B cell (primary cell): ENCODE results near the gene ARFGAP3. TPM values are rescaled to one million over a fixed set of nuclear protein-coding genes. Genes with fewer than 3 reads are reported as not detected.
A peak's percentile ranks its signal among the peaks of the same experiment; 100 is the strongest.

ENCODE experiments used
- ATAC-seq: fragments of 200-7000 bp; cut with Tn5 transposase; one replicate; pipeline ENCODE4 v1.10.0; 2021; ENCODE audit warnings: low read depth, mild to moderate bottlenecking, moderate number of reproducible peaks, moderate library complexity
- CTCF ChIA-PET: fragments of 350-600 bp; sonication (Branson Sonifier 250); formaldehyde crosslinking; loops from one replicate; lab custom pipeline; 2021; ENCODE audit warnings: antibody characterized with exemption, inconsistent platforms; lab: Charles Lee
- POLR2A ChIA-PET: fragments of 350-600 bp; sonication (Branson Sonifier 250); formaldehyde crosslinking; loops from one replicate; lab custom pipeline; 2021; ENCODE audit warnings: antibody characterized with exemption; lab: Charles Lee
- DNase-seq: peaks from one replicate; pipeline ENCODE4 v3.0.0; 2013
- H2AFZ ChIP-seq: 2 replicates; pipeline ENCODE4 v1.6.1; 2012; ENCODE audit warnings: mild to moderate bottlenecking, low read depth, low read length; ENCODE audit not compliant: insufficient read depth, poor library complexity, severe bottlenecking
- H3K27ac ChIP-seq, 2 donors: 1 replicate in 1 of 2; 2 replicates in 1 of 2; pipeline ENCODE4 v1.5.1; 2012 to 2013; ENCODE audit warnings: low read length in 2 of 2, mild to moderate bottlenecking in 2 of 2, moderate library complexity in 1 of 2
- H3K27me3 ChIP-seq, 4 experiments: fragments of 200-600 bp in 1 of 4; sonication (generic) in 1 of 4; replicated peaks in 1 of 4; 1 replicate in 2 of 4; 2 replicates in 2 of 4; pipeline versions ENCODE4 v1.6.1 to v1.7.0; 2013 to 2016; ENCODE audit warnings: low read length in 3 of 4, mild to moderate bottlenecking in 2 of 4, mixed read lengths in 1 of 4, moderate library complexity in 1 of 4; ENCODE audit not compliant: insufficient read depth in 4 of 4, control insufficient read depth in 3 of 4; ENCODE audit errors: control extremely low read depth in 1 of 4
- H3K36me3 ChIP-seq, 2 experiments: replicated peaks in 1 of 2; 1 replicate in 1 of 2; 2 replicates in 1 of 2; pipeline versions ENCODE4 v1.6.1 to v1.7.1; 2013; ENCODE audit warnings: low read length in 1 of 2; ENCODE audit not compliant: insufficient read depth in 2 of 2, control insufficient read depth in 1 of 2; ENCODE audit errors: control extremely low read depth in 1 of 2, extremely low read depth in 1 of 2
- H3K4me1 ChIP-seq, 2 donors: fragments of 200-600 bp in 1 of 2; sonication (generic) in 1 of 2; 1 replicate in 1 of 2; 2 replicates in 1 of 2; pipeline versions ENCODE4 v1.5.1 to v1.6.1; 2013 to 2017; ENCODE audit warnings: low read length in 2 of 2; ENCODE audit not compliant: control insufficient read depth in 2 of 2, insufficient read depth in 2 of 2
- H3K4me2 ChIP-seq: replicated peaks from 2 replicates; pipeline ENCODE3; 2012; ENCODE audit warnings: mild to moderate bottlenecking, low read depth, low read length; ENCODE audit not compliant: poor library complexity, severe bottlenecking
- H3K4me3 ChIP-seq, 5 experiments: fragments of 200-600 bp in 1 of 5; sonication (generic) in 1 of 5; 1 replicate in 3 of 5; 2 replicates in 2 of 5; pipeline versions ENCODE4 v1.5.1 to v1.7.0; 2011 to 2016; ENCODE audit warnings: low read length in 4 of 5, mild to moderate bottlenecking in 4 of 5, low read depth in 2 of 5, control low read depth in 1 of 5, moderate library complexity in 1 of 5; ENCODE audit not compliant: insufficient read depth in 1 of 5; ENCODE audit errors: control extremely low read depth in 1 of 5, extremely low read depth in 1 of 5
- H3K79me2 ChIP-seq: fragments of 200-600 bp; sonication (generic); one replicate; pipeline ENCODE4 v1.6.0; 2016; ENCODE audit warnings: low read length; ENCODE audit not compliant: control insufficient read depth, insufficient read depth
- H3K9ac ChIP-seq: fragments of 200-600 bp; sonication (generic); 2 replicates; pipeline ENCODE4 v1.6.1; 2017; ENCODE audit warnings: mild to moderate bottlenecking, low read length, moderate library complexity
- H3K9me3 ChIP-seq, 3 donors: one replicate each; pipeline versions ENCODE4 v1.6.1 to v1.7.1; 2013; ENCODE audit warnings: low read length in 2 of 3; ENCODE audit not compliant: control insufficient read depth in 2 of 3, insufficient read depth in 1 of 3; ENCODE audit errors: control extremely low read depth in 1 of 3
- H4K20me1 ChIP-seq: 2 replicates; pipeline ENCODE4 v1.6.0; 2012; ENCODE audit warnings: mild to moderate bottlenecking, low read length; ENCODE audit not compliant: insufficient read depth, control insufficient read depth, poor library complexity, severe bottlenecking
- H3K27ac Mint-ChIP-seq: one replicate; pipeline ENCODE4 v1.8.0; 2021; ENCODE audit warnings: mixed read lengths
- H3K27me3 Mint-ChIP-seq: one replicate; pipeline ENCODE4 v1.8.0; 2021; ENCODE audit warnings: mixed read lengths
- H3K4me1 Mint-ChIP-seq: one replicate; pipeline ENCODE4 v1.8.0; 2021; ENCODE audit warnings: mixed read lengths
- H3K4me3 Mint-ChIP-seq: one replicate; pipeline ENCODE4 v1.8.0; 2021; ENCODE audit warnings: mixed read lengths
- H3K9me3 Mint-ChIP-seq: one replicate; pipeline ENCODE4 v1.8.0; 2022; ENCODE audit warnings: mixed read lengths; ENCODE audit not compliant: insufficient read depth
- EZH2 ChIP-seq: IDR thresholded peaks from 2 replicates; pipeline ENCODE4 v1.6.1; 2012; ENCODE audit warnings: borderline replicate concordance, low read depth, mild to moderate bottlenecking, moderate library complexity, low read length; ENCODE audit not compliant: insufficient read depth, poor library complexity, severe bottlenecking
- WGBS: methylation state at CpG from one replicate; pipeline ENCODE4 v1.1.5; 2013; ENCODE audit warnings: missing lambda C conversion rate; ENCODE audit not compliant: insufficient coverage; 5-methylcytosine and 5-hydroxymethylcytosine counted together
- intact Hi-C: fragments of 100-400 bp; cut with micrococcal nuclease; formaldehyde crosslinking; loops from one replicate; pipeline ENCODE4 v1.10.0; 2022
- polyA plus RNA-seq: library from polyadenylated mRNA; depleted of rRNA; stranded (reverse); fragments of >200 nt; gene quantifications from 2 replicates; pipeline ENCODE4 v1.2.3, GENCODE V29; 2012
- total RNA-seq, 2 donors: library from RNA; stranded (reverse); fragments of 120-200 nt in 1 of 2; gene quantifications; 1 replicate in 1 of 2; 2 replicates in 1 of 2; pipeline versions ENCODE4 v1.2.3 to v1.2.4, GENCODE V29; 2013 to 2022
- TF ChIP-seq, protein P1 (sequence below): fragments of 200-600 bp; IDR thresholded peaks from one replicate; pipeline ENCODE4 v1.8.0; 2022; ENCODE audit warnings: antibody characterized with exemption, mild to moderate bottlenecking

ARFGAP3 gene
- total and polyA plus RNA-seq, 2 donors (not counting 1 experiment from before 2014, with no cell fraction given) = 10.7 to 33.2 TPM

- Mint-ChIP-seq H3K27ac (no peak overlapping the region), H3K9me3 (no peaks in the 10 kb centered on the region), H3K27me3 (no peaks in the 10 kb centered on the region), H3K4me3 (no peak overlapping the region), H3K4me1 (no peaks in the 10 kb centered on the region)
- Histone ChIP-seq H4K20me1 (no peaks in the 10 kb centered on the region), H3K9me3 (no peaks in the 10 kb centered on the region), H3K4me2 (no peak overlapping the region), H3K27ac (peak overlapping the region in 1 of 2 donors; percentile 33), H2AFZ (no peak overlapping the region), H3K79me2 (no peaks in the 10 kb centered on the region), H3K9ac (no peak overlapping the region), H3K4me1 (no peaks in the 10 kb centered on the region), H3K4me3 (no peak overlapping the region), H3K36me3 (peaks cover 0 to 82% of the 10 kb centered on the region in 2 experiments), H3K27me3 (no peaks in the 10 kb centered on the region)
- intact Hi-C loops = no loop called here
- TF ChIP-seq, protein P1, sequence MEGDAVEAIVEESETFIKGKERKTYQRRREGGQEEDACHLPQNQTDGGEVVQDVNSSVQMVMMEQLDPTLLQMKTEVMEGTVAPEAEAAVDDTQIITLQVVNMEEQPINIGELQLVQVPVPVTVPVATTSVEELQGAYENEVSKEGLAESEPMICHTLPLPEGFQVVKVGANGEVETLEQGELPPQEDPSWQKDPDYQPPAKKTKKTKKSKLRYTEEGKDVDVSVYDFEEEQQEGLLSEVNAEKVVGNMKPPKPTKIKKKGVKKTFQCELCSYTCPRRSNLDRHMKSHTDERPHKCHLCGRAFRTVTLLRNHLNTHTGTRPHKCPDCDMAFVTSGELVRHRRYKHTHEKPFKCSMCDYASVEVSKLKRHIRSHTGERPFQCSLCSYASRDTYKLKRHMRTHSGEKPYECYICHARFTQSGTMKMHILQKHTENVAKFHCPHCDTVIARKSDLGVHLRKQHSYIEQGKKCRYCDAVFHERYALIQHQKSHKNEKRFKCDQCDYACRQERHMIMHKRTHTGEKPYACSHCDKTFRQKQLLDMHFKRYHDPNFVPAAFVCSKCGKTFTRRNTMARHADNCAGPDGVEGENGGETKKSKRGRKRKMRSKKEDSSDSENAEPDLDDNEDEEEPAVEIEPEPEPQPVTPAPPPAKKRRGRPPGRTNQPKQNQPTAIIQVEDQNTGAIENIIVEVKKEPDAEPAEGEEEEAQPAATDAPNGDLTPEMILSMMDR = no peak
- no peak for TF ChIP-seq EZH2
- CTCF ChIA-PET = interaction anchor here (0.7 to 1.9 kb wide), 3 partner anchors 9 to 204 kb away, joined by 3 to 7 read pairs (median 4); no protein-coding TSS in a partner anchor
- POLR2A ChIA-PET = interaction anchor here (0.6 kb wide), 1 partner anchor 153 kb away, joined by 10 read pairs; the partner anchor contains the start of gene A4GALT
- DNase-seq (no peak), ATAC-seq (no peak)
Measured at GRCh38 chr22:42873356-42873755, 16.3 kb upstream of the ARFGAP3 start.

GRCh38 chr22:42872821-42873220 lies 15.7 kb upstream of the ARFGAP3 start:
- Histone ChIP-seq H4K20me1 (no peaks in the 10 kb centered on the region), H3K79me2 (no peaks in the 10 kb centered on the region), H3K4me3 (no peak overlapping the region), H3K9me3 (no peaks in the 10 kb centered on the region), H3K4me1 (peaks cover 0 to under 1% of the 10 kb centered on the region in 2 donors), H2AFZ (no peak overlapping the region), H3K4me2 (no peak overlapping the region), H3K36me3 (peaks cover 0 to 77% of the 10 kb centered on the region in 2 experiments), H3K27ac (no peak overlapping the region), H3K27me3 (no peaks in the 10 kb centered on the region), H3K9ac (no peak overlapping the region)
- DNase-seq (no peak), ATAC-seq (no peak)
- no peak for TF ChIP-seq EZH2
- TF ChIP-seq, protein P1 = no peak
- H3K27ac Mint-ChIP-seq = no peak overlapping the region
- WGBS = 91% methylated on average over 8 of the region's 9 CpGs
- no peak overlapping the region for H3K4me3 Mint-ChIP-seq
- H3K9me3 Mint-ChIP-seq = no peaks in the 10 kb centered on the region
- POLR2A ChIA-PET = no interaction called here
- CTCF ChIA-PET = interaction anchor here (1.9 kb wide), 1 partner anchor 10 kb away, joined by 7 read pairs; no protein-coding TSS in a partner anchor
- no peaks in the 10 kb centered on the region for H3K27me3 Mint-ChIP-seq
- H3K4me1 Mint-ChIP-seq = peaks cover under 1% of the 10 kb centered on the region
- intact Hi-C loops = no loop called here
